Measurements from ENCODE around the gene HS3ST6. TPM values are rescaled to one million over a fixed set of nuclear protein-coding genes. Genes with fewer than 3 reads are reported as not detected.
"Not testable (repeated sequence)": the region's sequence is repeated elsewhere in the genome, so short reads cannot be mapped to it uniquely, and the experiment has no call there.

The HS3ST6 gene
- total and polyA plus RNA-seq, 4 experiments from 2014 or later, result not detected

- no peak overlapping the region for H3K27ac ChIP-seq (ENCODE audit: low read depth, low read length)
- Mint-ChIP-seq H3K4me1 (peaks cover 1 to 6% (median 3%) of the 10 kb centered on the region in 4 donors), H3K27me3 (peaks cover 24 to 27% of the 10 kb centered on the region in 2 donors), H3K9me3 (peaks cover 0 to 2% (median 0%) of the 10 kb centered on the region in 8 donors), H3K36me3 (no peaks in the 10 kb centered on the region), H3K4me3 (no peak overlapping the region), H3K27ac (no peak overlapping the region)
- ChIA-PET CTCF (ENCODE audit: partially characterized antibody) (no interaction called here), POLR2A (ENCODE audit: partially characterized antibody) (no interaction called here)
- no peaks in the 10 kb centered on the region for H3K9me3 ChIP-seq (ENCODE audit: control insufficient read depth in 1 of 2, low read length in 2 of 2)
- no peaks in the 10 kb centered on the region for H3K36me3 ChIP-seq (ENCODE audit: insufficient read depth, low read length)
- no peak overlapping the region for H3K4me3 ChIP-seq (ENCODE audit: low read length in 2 of 2)
- H3K27me3 ChIP-seq (ENCODE audit: insufficient read depth, low read length), result peaks cover 6% of the 10 kb centered on the region
- DNase-seq, result no peak
- H3K4me1 ChIP-seq (ENCODE audit: insufficient read depth, low read length), result no peaks in the 10 kb centered on the region
- intact Hi-C loops (cut with micrococcal nuclease), result no loop called here
Measured at GRCh38 chr16:1876468-1876867, 41.7 kb downstream of the HS3ST6 start.

GRCh38 chr16:1876066-1876465 lies 42.1 kb downstream of the HS3ST6 start:
- H3K27me3 Mint-ChIP-seq, result peaks cover 24 to 27% of the 10 kb centered on the region in 2 donors
- H3K9me3 Mint-ChIP-seq; intact Hi-C loops (cut with micrococcal nuclease); CTCF ChIA-PET (ENCODE audit: partially characterized antibody); H3K4me1 ChIP-seq (ENCODE audit: insufficient read depth, low read length); H3K27me3 ChIP-seq (ENCODE audit: insufficient read depth, low read length); H3K4me1 Mint-ChIP-seq; H3K36me3 Mint-ChIP-seq; H3K27ac ChIP-seq (ENCODE audit: low read depth, low read length); H3K9me3 ChIP-seq (ENCODE audit: control insufficient read depth in 1 of 2, low read length in 2 of 2); H3K4me3 ChIP-seq (ENCODE audit: low read length in 2 of 2); DNase-seq; H3K4me3 Mint-ChIP-seq; H3K36me3 ChIP-seq (ENCODE audit: insufficient read depth, low read length); POLR2A ChIA-PET (ENCODE audit: partially characterized antibody); H3K27ac Mint-ChIP-seq: not testable (repeated sequence)

GRCh38 chr16:1874854-1875253 lies 43.4 kb downstream of the HS3ST6 start:
- Mint-ChIP-seq H3K27me3 (peaks cover 24 to 30% of the 10 kb centered on the region in 2 donors), H3K36me3 (no peaks in the 10 kb centered on the region), H3K27ac (no peak overlapping the region), H3K9me3 (peaks cover 0 to 2% (median 0%) of the 10 kb centered on the region in 8 donors), H3K4me3 (no peak overlapping the region), H3K4me1 (peaks cover 1 to 6% (median 3%) of the 10 kb centered on the region in 4 donors)
- CTCF ChIA-PET (ENCODE audit: partially characterized antibody), result no interaction called here
- no peaks in the 10 kb centered on the region for H3K4me1 ChIP-seq (ENCODE audit: insufficient read depth, low read length)
- H3K4me3 ChIP-seq (ENCODE audit: low read length in 2 of 2), result no peak overlapping the region
- no peaks in the 10 kb centered on the region for H3K9me3 ChIP-seq (ENCODE audit: control insufficient read depth in 1 of 2, low read length in 2 of 2)
- no peak overlapping the region for H3K27ac ChIP-seq (ENCODE audit: low read depth, low read length)
- POLR2A ChIA-PET (ENCODE audit: partially characterized antibody), result no interaction called here
- no peaks in the 10 kb centered on the region for H3K36me3 ChIP-seq (ENCODE audit: insufficient read depth, low read length)
- H3K27me3 ChIP-seq (ENCODE audit: insufficient read depth, low read length), result peaks cover 6% of the 10 kb centered on the region
- intact Hi-C loops (cut with micrococcal nuclease), result no loop called here
- no peak for DNase-seq

- Histone ChIP-seq H3K36me3 (ENCODE audit: insufficient read depth, low read length) (no peaks in the 10 kb centered on the region), H3K4me1 (ENCODE audit: insufficient read depth, low read length) (no peaks in the 10 kb centered on the region), H3K4me3 (ENCODE audit: low read length in 2 of 2) (no peak within 1 kb of the TSS), H3K27me3 (ENCODE audit: insufficient read depth, low read length) (peaks cover 6% of the 10 kb centered on the region), H3K9me3 (ENCODE audit: control insufficient read depth in 1 of 2, low read length in 2 of 2) (no peaks in the 10 kb centered on the region), H3K27ac (ENCODE audit: low read depth, low read length) (no peak within 1 kb of the TSS)
- CTCF ChIA-PET (ENCODE audit: partially characterized antibody), result interaction anchor here (0.8 kb wide), 1 partner anchor 215 kb away, joined by 3 read pairs; no protein-coding TSS in a partner anchor
- intact Hi-C loops (cut with micrococcal nuclease), result no loop called here
- Mint-ChIP-seq H3K36me3 (no peaks in the 10 kb centered on the region), H3K27me3 (peaks cover 13 to 19% of the 10 kb centered on the region in 2 donors), H3K27ac (no peak within 1 kb of the TSS), H3K4me1 (peaks cover 1 to 6% (median 3%) of the 10 kb centered on the region in 4 donors), H3K9me3 (peaks cover 0 to 2% (median 0%) of the 10 kb centered on the region in 8 donors), H3K4me3 (peak within 1 kb of the TSS in 6 of 8 donors; percentile 17 to 81 (median 55))
- no peak for DNase-seq
- POLR2A ChIA-PET (ENCODE audit: partially characterized antibody), result no interaction called here
Measured at GRCh38 chr16:1871974-1872635, 46.1 kb downstream of the HS3ST6 start, which contains the start of gene MEIOB. TSS of gene MEIOB (minus strand) at chr16:1872164. CDS start at chr16:1868175, 3,989 bp downstream.

- intact Hi-C loops (cut with micrococcal nuclease), result no loop called here
- H3K4me3 ChIP-seq (ENCODE audit: low read length in 2 of 2), result no peak overlapping the region
- ChIA-PET CTCF (ENCODE audit: partially characterized antibody) (interaction anchor here (0.7 kb wide), 2 partner anchors 296 to 814 kb away, joined by 3 to 4 read pairs; no protein-coding TSS in a partner anchor), POLR2A (ENCODE audit: partially characterized antibody) (no interaction called here)
- no peak overlapping the region for H3K27ac Mint-ChIP-seq
- no peaks in the 10 kb centered on the region for H3K9me3 ChIP-seq (ENCODE audit: control insufficient read depth in 1 of 2, low read length in 2 of 2)
- DNase-seq, result no peak
- no peak overlapping the region for H3K4me3 Mint-ChIP-seq
- no peak overlapping the region for H3K27ac ChIP-seq (ENCODE audit: low read depth, low read length)
- no peaks in the 10 kb centered on the region for H3K4me1 ChIP-seq (ENCODE audit: insufficient read depth, low read length)
- peaks cover 6% of the 10 kb centered on the region for H3K27me3 ChIP-seq (ENCODE audit: insufficient read depth, low read length)
- no peaks in the 10 kb centered on the region for H3K36me3 ChIP-seq (ENCODE audit: insufficient read depth, low read length)
- peaks cover 10 to 20% of the 10 kb centered on the region in 2 donors for H3K27me3 Mint-ChIP-seq
- H3K36me3 Mint-ChIP-seq, result no peaks in the 10 kb centered on the region
- peaks cover 0 to 2% (median 0%) of the 10 kb centered on the region in 8 donors for H3K9me3 Mint-ChIP-seq
- peaks cover 1 to 6% (median 3%) of the 10 kb centered on the region in 4 donors for H3K4me1 Mint-ChIP-seq
Measured at GRCh38 chr16:1870365-1871082, 47.7 kb downstream of the HS3ST6 start.

GRCh38 chr16:1865902-1866690 lies 52.1 kb downstream of the HS3ST6 start:
- POLR2A ChIA-PET (ENCODE audit: partially characterized antibody), result interaction anchor here (1.1 kb wide), 1 partner anchor 99 kb away, joined by 3 read pairs; the partner anchor contains the start of gene RPS2

More at GRCh38 chr16:1865902-1866690, 52.1 kb downstream of the HS3ST6 start:
- no peak overlapping the region for H3K27ac ChIP-seq (ENCODE audit: low read depth, low read length)
- H3K9me3 ChIP-seq (ENCODE audit: control insufficient read depth in 1 of 2, low read length in 2 of 2), result no peaks in the 10 kb centered on the region
- Mint-ChIP-seq H3K4me3 (no peak overlapping the region), H3K9me3 (no peaks in the 10 kb centered on the region), H3K4me1 (no peaks in the 10 kb centered on the region), H3K27ac (no peak overlapping the region), H3K27me3 (peaks cover 5 to 15% of the 10 kb centered on the region in 2 donors), H3K36me3 (no peaks in the 10 kb centered on the region)
- CTCF ChIA-PET (ENCODE audit: partially characterized antibody), result interaction anchor here (0.6 to 1.3 kb wide), 2 partner anchors 8 to 63 kb away, joined by 3 to 5 read pairs; no protein-coding TSS in a partner anchor
- H3K4me3 ChIP-seq (ENCODE audit: low read length in 2 of 2), result no peak overlapping the region
- no peaks in the 10 kb centered on the region for H3K36me3 ChIP-seq (ENCODE audit: insufficient read depth, low read length)
- intact Hi-C loops (cut with micrococcal nuclease), result loop anchor here (10.0 kb wide), 1 partner anchor 289 kb away; the partner anchor contains the start of gene TRAF7
- no peaks in the 10 kb centered on the region for H3K4me1 ChIP-seq (ENCODE audit: insufficient read depth, low read length)
- H3K27me3 ChIP-seq (ENCODE audit: insufficient read depth, low read length), result no peaks in the 10 kb centered on the region
- no peak for DNase-seq

Measured in CD4-positive, alpha-beta memory T cell (primary cell).